GM23338 (cell line): ENCODE data around the gene ADGRB2. TPM values are rescaled to one million over a fixed set of nuclear protein-coding genes. Genes with fewer than 3 reads are reported as not detected.

ENCODE experiments used
- ATAC-seq: fragments of 200-7000 bp; cut with Tn5 transposase; 3 replicates; pipeline ENCODE4 v1.9.1; 2020
- DNase-seq: peaks from one replicate; pipeline ENCODE4 v3.0.0-alpha.2; 2015; ENCODE audit warnings: low spot score
- H2AFZ ChIP-seq: fragments of 200-600 bp; sonication (generic); 2 replicates; pipeline ENCODE4 v1.8.0; 2016; ENCODE audit warnings: antibody characterized with exemption, mild to moderate bottlenecking, moderate library complexity
- H3F3A ChIP-seq: fragments of 200-600 bp; sonication (generic); replicated peaks from 2 replicates; pipeline ENCODE4 v1.8.0; 2017; ENCODE audit warnings: antibody characterized with exemption, mixed run types, low read depth
- H3K27ac ChIP-seq: fragments of 200-600 bp; sonication (generic); 2 replicates; pipeline ENCODE4 v1.6.1; 2016; ENCODE audit warnings: low read depth
- H3K27me3 ChIP-seq: fragments of 200-600 bp; sonication (generic); 2 replicates; pipeline ENCODE4 v1.8.0; 2016; ENCODE audit warnings: mild to moderate bottlenecking, mixed run types, moderate library complexity; ENCODE audit not compliant: insufficient read depth
- H3K36me3 ChIP-seq: fragments of 200-600 bp; sonication (generic); 2 replicates; pipeline ENCODE4 v1.8.0; 2016; ENCODE audit warnings: mild to moderate bottlenecking; ENCODE audit not compliant: insufficient read depth
- H3K4me1 ChIP-seq: fragments of 200-600 bp; sonication (generic); 2 replicates; pipeline ENCODE4 v1.8.0; 2016; ENCODE audit warnings: mild to moderate bottlenecking, moderate library complexity; ENCODE audit not compliant: insufficient read depth
- H3K4me2 ChIP-seq: fragments of 200-600 bp; sonication (generic); 2 replicates; pipeline ENCODE4 v1.7.1; 2017; ENCODE audit warnings: mixed run types
- H3K4me3 ChIP-seq: fragments of 200-600 bp; sonication (generic); 2 replicates; pipeline ENCODE4 v1.6.1; 2016; ENCODE audit warnings: mixed run types
- H3K79me2 ChIP-seq: fragments of 200-600 bp; sonication (generic); replicated peaks from 2 replicates; pipeline ENCODE4 v1.8.0; 2017; ENCODE audit warnings: mild to moderate bottlenecking; ENCODE audit not compliant: insufficient read depth
- H3K9me2 ChIP-seq: fragments of 200-600 bp; sonication (generic); 2 replicates; pipeline ENCODE4 v1.8.0; 2017; ENCODE audit not compliant: insufficient read depth
- H4K20me1 ChIP-seq: fragments of 200-600 bp; sonication (generic); replicated peaks from 2 replicates; pipeline ENCODE4 v1.8.0; 2017; ENCODE audit warnings: mild to moderate bottlenecking; ENCODE audit not compliant: insufficient read depth
- H3K27ac Mint-ChIP-seq: 2 replicates; pipeline ENCODE4 v1.8.0; 2020; ENCODE audit warnings: inconsistent platforms, mild to moderate bottlenecking, moderate library complexity, mixed read lengths
- H3K27me3 Mint-ChIP-seq: 3 replicates; pipeline ENCODE4 v1.8.0; 2022; ENCODE audit warnings: low read depth, mild to moderate bottlenecking, moderate library complexity, mixed read lengths, inconsistent platforms; ENCODE audit not compliant: insufficient read depth, poor library complexity
- H3K36me3 Mint-ChIP-seq: 3 replicates; pipeline ENCODE4 v1.8.0; 2021; ENCODE audit warnings: low read depth, mild to moderate bottlenecking, inconsistent platforms, moderate library complexity, mixed read lengths
- H3K4me1 Mint-ChIP-seq: 3 replicates; pipeline ENCODE4 v1.8.0; 2020; ENCODE audit warnings: mild to moderate bottlenecking, inconsistent platforms, mixed read lengths
- H3K4me3 Mint-ChIP-seq: 3 replicates; pipeline ENCODE4 v1.8.0; 2021; ENCODE audit warnings: moderate library complexity, mild to moderate bottlenecking, inconsistent platforms, mixed read lengths
- H3K9me3 Mint-ChIP-seq: 3 replicates; pipeline ENCODE4 v1.8.0; 2020; ENCODE audit warnings: moderate library complexity, mild to moderate bottlenecking, inconsistent platforms, mixed read lengths
- CREB1 ChIP-seq: fragments of 250-450 bp; sonication (Bioruptor Pico); IDR thresholded peaks from 2 replicates; pipeline ENCODE4 v1.5.0; 2020; ENCODE audit warnings: low read depth, mild to moderate bottlenecking, moderate library complexity
- ETS1 ChIP-seq: IDR thresholded peaks from 2 replicates; pipeline ENCODE4 v1.6.1; 2016; ENCODE audit warnings: antibody characterized with exemption
- EZH2 ChIP-seq: fragments of 200-600 bp; sonication (generic); IDR thresholded peaks from one replicate; pipeline ENCODE4 v1.8.0; 2017; ENCODE audit warnings: antibody characterized with exemption, mild to moderate bottlenecking, low read depth; ENCODE audit not compliant: unreplicated experiment
- EZH2phosphoT487 ChIP-seq: fragments of 200-600 bp; sonication (generic); IDR thresholded peaks from one replicate; pipeline ENCODE4 v1.8.1; 2018; ENCODE audit warnings: antibody characterized with exemption; ENCODE audit not compliant: unreplicated experiment
- JUNB ChIP-seq: IDR thresholded peaks from one replicate; pipeline ENCODE4 v1.6.1; 2016; ENCODE audit warnings: antibody characterized with exemption; ENCODE audit not compliant: unreplicated experiment
- NANOG ChIP-seq: IDR thresholded peaks from 2 replicates; pipeline ENCODE4 v1.6.1; 2016; ENCODE audit warnings: antibody characterized with exemption, borderline replicate concordance
- POLR2AphosphoS5 ChIP-seq: IDR thresholded peaks from 2 replicates; pipeline ENCODE4 v1.6.1; 2016; ENCODE audit warnings: antibody characterized with exemption, low read depth
- STAT1 ChIP-seq: IDR thresholded peaks from one replicate; pipeline ENCODE4 v1.6.1; 2016; ENCODE audit warnings: antibody characterized with exemption; ENCODE audit not compliant: unreplicated experiment
- ZNF114 ChIP-seq: fragments of 250-450 bp; sonication (Bioruptor Pico); IDR thresholded peaks from 2 replicates; pipeline ENCODE4 v1.5.0; 2020; ENCODE audit warnings: mild to moderate bottlenecking, moderate library complexity
- ZNF331 ChIP-seq: fragments of 250-450 bp; sonication (Bioruptor Pico); IDR thresholded peaks from 2 replicates; pipeline ENCODE4 v1.5.0; 2020; ENCODE audit warnings: low read depth, mild to moderate bottlenecking, moderate library complexity
- polyA plus RNA-seq: library from polyadenylated mRNA; unstranded; fragments of >200 nt; fragmentation: Nextera tagmentation; extraction: Ambion mirVana; gene quantifications from 2 replicates; pipeline ENCODE4 v1.2.1, GENCODE V29; 2016
- total RNA-seq: library from RNA; depleted of rRNA; stranded (reverse); fragments of >200 nt; shearing (Covaris generic); gene quantifications from 2 replicates; pipeline ENCODE4 v1.2.3, GENCODE V29; 2014
- TF ChIP-seq, protein P1 (sequence below), 2 experiments: fragments of 200-600 bp in 1 of 2; sonication (generic) in 1 of 2; conservative IDR thresholded peaks; 2 replicates each; pipeline versions ENCODE4 v1.5.1 to v1.6.1; 2016 to 2017; ENCODE audit warnings: antibody characterized with exemption in 2 of 2, low read depth in 2 of 2, mild to moderate bottlenecking in 2 of 2, moderate library complexity in 1 of 2
- TF ChIP-seq, protein P2 (sequence below): IDR thresholded peaks from one replicate; pipeline ENCODE4 v1.6.1; 2018; ENCODE audit warnings: antibody characterized with exemption; ENCODE audit not compliant: unreplicated experiment
- TF ChIP-seq, protein P3 (sequence below): fragments of 250-450 bp; sonication (Bioruptor Pico); IDR thresholded peaks from 2 replicates; pipeline ENCODE4 v1.5.0; 2020; ENCODE audit warnings: mild to moderate bottlenecking, moderate library complexity

ADGRB2 gene
- total and polyA plus RNA-seq, 2 experiments from 2014 or later, result 8.0 to 27.8 TPM

GRCh38 chr1:31795801-31796621 is 31.9 kb upstream of the ADGRB2 start:
- Histone ChIP-seq H3K4me3 (no peak overlapping the region), H3K4me1 (peaks cover 3% of the 10 kb centered on the region; the same call in 1 of the 2 replicates), H3K9me2 (no peaks in the 10 kb centered on the region), H3K27me3 (no peaks in the 10 kb centered on the region), H4K20me1 (no peaks in the 10 kb centered on the region), H3F3A (no peaks in the 10 kb centered on the region), H3K36me3 (no peaks in the 10 kb centered on the region), H3K4me2 (no peak overlapping the region), H2AFZ (no peak overlapping the region), H3K27ac (no peak overlapping the region), H3K79me2 (no peaks in the 10 kb centered on the region)
- Mint-ChIP-seq H3K36me3 (no peaks in the 10 kb centered on the region), H3K27ac (no peak overlapping the region), H3K4me1 (peaks cover 29% of the 10 kb centered on the region), H3K27me3 (peaks cover 12% of the 10 kb centered on the region), H3K9me3 (no peaks in the 10 kb centered on the region), H3K4me3 (no peak overlapping the region)
- TF ChIP-seq ZNF114, result no peak
- no peak for TF ChIP-seq EZH2
- no peak for TF ChIP-seq ETS1
- TF ChIP-seq, protein P1, sequence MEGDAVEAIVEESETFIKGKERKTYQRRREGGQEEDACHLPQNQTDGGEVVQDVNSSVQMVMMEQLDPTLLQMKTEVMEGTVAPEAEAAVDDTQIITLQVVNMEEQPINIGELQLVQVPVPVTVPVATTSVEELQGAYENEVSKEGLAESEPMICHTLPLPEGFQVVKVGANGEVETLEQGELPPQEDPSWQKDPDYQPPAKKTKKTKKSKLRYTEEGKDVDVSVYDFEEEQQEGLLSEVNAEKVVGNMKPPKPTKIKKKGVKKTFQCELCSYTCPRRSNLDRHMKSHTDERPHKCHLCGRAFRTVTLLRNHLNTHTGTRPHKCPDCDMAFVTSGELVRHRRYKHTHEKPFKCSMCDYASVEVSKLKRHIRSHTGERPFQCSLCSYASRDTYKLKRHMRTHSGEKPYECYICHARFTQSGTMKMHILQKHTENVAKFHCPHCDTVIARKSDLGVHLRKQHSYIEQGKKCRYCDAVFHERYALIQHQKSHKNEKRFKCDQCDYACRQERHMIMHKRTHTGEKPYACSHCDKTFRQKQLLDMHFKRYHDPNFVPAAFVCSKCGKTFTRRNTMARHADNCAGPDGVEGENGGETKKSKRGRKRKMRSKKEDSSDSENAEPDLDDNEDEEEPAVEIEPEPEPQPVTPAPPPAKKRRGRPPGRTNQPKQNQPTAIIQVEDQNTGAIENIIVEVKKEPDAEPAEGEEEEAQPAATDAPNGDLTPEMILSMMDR (conservative IDR thresholded peaks at IDR 0.05; ENCODE audit: low read depth in 2 of 2), result no peak
- no peak for TF ChIP-seq POLR2AphosphoS5
- no peak for TF ChIP-seq CREB1 (CRISPR knock-in tag)
- no peak for TF ChIP-seq NANOG
- TF ChIP-seq, protein P2, sequence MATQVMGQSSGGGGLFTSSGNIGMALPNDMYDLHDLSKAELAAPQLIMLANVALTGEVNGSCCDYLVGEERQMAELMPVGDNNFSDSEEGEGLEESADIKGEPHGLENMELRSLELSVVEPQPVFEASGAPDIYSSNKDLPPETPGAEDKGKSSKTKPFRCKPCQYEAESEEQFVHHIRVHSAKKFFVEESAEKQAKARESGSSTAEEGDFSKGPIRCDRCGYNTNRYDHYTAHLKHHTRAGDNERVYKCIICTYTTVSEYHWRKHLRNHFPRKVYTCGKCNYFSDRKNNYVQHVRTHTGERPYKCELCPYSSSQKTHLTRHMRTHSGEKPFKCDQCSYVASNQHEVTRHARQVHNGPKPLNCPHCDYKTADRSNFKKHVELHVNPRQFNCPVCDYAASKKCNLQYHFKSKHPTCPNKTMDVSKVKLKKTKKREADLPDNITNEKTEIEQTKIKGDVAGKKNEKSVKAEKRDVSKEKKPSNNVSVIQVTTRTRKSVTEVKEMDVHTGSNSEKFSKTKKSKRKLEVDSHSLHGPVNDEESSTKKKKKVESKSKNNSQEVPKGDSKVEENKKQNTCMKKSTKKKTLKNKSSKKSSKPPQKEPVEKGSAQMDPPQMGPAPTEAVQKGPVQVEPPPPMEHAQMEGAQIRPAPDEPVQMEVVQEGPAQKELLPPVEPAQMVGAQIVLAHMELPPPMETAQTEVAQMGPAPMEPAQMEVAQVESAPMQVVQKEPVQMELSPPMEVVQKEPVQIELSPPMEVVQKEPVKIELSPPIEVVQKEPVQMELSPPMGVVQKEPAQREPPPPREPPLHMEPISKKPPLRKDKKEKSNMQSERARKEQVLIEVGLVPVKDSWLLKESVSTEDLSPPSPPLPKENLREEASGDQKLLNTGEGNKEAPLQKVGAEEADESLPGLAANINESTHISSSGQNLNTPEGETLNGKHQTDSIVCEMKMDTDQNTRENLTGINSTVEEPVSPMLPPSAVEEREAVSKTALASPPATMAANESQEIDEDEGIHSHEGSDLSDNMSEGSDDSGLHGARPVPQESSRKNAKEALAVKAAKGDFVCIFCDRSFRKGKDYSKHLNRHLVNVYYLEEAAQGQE, result no peak
- no peak for TF ChIP-seq EZH2phosphoT487
- TF ChIP-seq, protein P3, sequence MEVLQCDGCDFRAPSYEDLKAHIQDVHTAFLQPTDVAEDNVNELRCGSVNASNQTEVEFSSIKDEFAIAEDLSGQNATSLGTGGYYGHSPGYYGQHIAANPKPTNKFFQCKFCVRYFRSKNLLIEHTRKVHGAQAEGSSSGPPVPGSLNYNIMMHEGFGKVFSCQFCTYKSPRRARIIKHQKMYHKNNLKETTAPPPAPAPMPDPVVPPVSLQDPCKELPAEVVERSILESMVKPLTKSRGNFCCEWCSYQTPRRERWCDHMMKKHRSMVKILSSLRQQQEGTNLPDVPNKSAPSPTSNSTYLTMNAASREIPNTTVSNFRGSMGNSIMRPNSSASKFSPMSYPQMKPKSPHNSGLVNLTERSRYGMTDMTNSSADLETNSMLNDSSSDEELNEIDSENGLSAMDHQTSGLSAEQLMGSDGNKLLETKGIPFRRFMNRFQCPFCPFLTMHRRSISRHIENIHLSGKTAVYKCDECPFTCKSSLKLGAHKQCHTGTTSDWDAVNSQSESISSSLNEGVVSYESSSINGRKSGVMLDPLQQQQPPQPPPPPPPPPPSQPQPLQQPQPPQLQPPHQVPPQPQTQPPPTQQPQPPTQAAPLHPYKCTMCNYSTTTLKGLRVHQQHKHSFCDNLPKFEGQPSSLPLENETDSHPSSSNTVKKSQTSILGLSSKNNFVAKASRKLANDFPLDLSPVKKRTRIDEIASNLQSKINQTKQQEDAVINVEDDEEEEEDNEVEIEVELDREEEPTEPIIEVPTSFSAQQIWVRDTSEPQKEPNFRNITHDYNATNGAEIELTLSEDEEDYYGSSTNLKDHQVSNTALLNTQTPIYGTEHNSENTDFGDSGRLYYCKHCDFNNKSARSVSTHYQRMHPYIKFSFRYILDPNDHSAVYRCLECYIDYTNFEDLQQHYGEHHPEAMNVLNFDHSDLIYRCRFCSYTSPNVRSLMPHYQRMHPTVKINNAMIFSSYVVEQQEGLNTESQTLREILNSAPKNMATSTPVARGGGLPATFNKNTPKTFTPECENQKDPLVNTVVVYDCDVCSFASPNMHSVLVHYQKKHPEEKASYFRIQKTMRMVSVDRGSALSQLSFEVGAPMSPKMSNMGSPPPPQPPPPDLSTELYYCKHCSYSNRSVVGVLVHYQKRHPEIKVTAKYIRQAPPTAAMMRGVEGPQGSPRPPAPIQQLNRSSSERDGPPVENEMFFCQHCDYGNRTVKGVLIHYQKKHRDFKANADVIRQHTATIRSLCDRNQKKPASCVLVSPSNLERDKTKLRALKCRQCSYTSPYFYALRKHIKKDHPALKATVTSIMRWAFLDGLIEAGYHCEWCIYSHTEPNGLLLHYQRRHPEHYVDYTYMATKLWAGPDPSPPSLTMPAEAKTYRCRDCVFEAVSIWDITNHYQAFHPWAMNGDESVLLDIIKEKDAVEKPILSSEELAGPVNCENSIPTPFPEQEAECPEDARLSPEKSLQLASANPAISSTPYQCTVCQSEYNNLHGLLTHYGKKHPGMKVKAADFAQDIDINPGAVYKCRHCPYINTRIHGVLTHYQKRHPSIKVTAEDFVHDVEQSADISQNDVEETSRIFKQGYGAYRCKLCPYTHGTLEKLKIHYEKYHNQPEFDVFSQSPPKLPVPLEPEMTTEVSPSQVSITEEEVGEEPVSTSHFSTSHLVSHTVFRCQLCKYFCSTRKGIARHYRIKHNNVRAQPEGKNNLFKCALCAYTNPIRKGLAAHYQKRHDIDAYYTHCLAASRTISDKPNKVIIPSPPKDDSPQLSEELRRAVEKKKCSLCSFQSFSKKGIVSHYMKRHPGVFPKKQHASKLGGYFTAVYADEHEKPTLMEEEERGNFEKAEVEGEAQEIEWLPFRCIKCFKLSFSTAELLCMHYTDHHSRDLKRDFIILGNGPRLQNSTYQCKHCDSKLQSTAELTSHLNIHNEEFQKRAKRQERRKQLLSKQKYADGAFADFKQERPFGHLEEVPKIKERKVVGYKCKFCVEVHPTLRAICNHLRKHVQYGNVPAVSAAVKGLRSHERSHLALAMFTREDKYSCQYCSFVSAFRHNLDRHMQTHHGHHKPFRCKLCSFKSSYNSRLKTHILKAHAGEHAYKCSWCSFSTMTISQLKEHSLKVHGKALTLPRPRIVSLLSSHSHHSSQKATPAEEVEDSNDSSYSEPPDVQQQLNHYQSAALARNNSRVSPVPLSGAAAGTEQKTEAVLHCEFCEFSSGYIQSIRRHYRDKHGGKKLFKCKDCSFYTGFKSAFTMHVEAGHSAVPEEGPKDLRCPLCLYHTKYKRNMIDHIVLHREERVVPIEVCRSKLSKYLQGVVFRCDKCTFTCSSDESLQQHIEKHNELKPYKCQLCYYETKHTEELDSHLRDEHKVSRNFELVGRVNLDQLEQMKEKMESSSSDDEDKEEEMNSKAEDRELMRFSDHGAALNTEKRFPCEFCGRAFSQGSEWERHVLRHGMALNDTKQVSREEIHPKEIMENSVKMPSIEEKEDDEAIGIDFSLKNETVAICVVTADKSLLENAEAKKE (CRISPR knock-in tag), result no peak
- no peak for TF ChIP-seq STAT1
- TF ChIP-seq ZNF331 (CRISPR knock-in tag), result no peak
- no peak for TF ChIP-seq JUNB
- DNase-seq (no peak), ATAC-seq (no peak)
